HG03439 (cell line): Measurements from ENCODE around the gene ATRN.
"Not testable (repeated sequence)": the region's sequence is repeated elsewhere in the genome, so short reads cannot be mapped to it uniquely, and the experiment has no call there.

Experiments
- ATAC-seq: cut with Tn5 transposase; IDR thresholded peaks from one replicate; pipeline ENCODE4 v1.9.1; 2021; ENCODE audit warnings: mild to moderate bottlenecking, moderate library complexity; ENCODE audit not compliant: unreplicated experiment

Gene ATRN

GRCh38 chr20:3560578-3560977 is 89.8 kb downstream of the ATRN start:
- ATAC-seq, result no peak

- ATAC-seq, result no peak
These were observed 92.3 kb downstream of the ATRN start for GRCh38 chr20:3563133-3563532.

- no peak for ATAC-seq
These were observed 92.8 kb downstream of the ATRN start for GRCh38 chr20:3563548-3564177.

GRCh38 chr20:3565851-3566250 is 95.0 kb downstream of the ATRN start:
- ATAC-seq, result no peak

- no peak for ATAC-seq
These were observed 101.3 kb downstream of the ATRN start for GRCh38 chr20:3572151-3572550.

GRCh38 chr20:3576363-3576762 is 105.5 kb downstream of the ATRN start:
- ATAC-seq, result no peak

GRCh38 chr20:3577366-3577765 is 106.5 kb downstream of the ATRN start:
- no peak for ATAC-seq

GRCh38 chr20:3580412-3580811 is 109.6 kb downstream of the ATRN start:
- ATAC-seq, result no peak

GRCh38 chr20:3583765-3584164 is 112.9 kb downstream of the ATRN start:
- no peak for ATAC-seq

- ATAC-seq, result no peak
These were observed 115.3 kb downstream of the ATRN start for GRCh38 chr20:3586093-3586492.

- ATAC-seq, result no peak
These were observed 119.3 kb downstream of the ATRN start for GRCh38 chr20:3590164-3590563.

GRCh38 chr20:3592931-3593330 is 122.1 kb downstream of the ATRN start:
- no peak for ATAC-seq

GRCh38 chr20:3595541-3595940 is 124.7 kb downstream of the ATRN start:
- no peak for ATAC-seq

- no peak for ATAC-seq
These were observed 132.3 kb downstream of the ATRN start for GRCh38 chr20:3603108-3603507.

- not testable (repeated sequence) for ATAC-seq
These were observed 134.6 kb downstream of the ATRN start for GRCh38 chr20:3605386-3605886.

- ATAC-seq, result no peak
These were observed 135.2 kb downstream of the ATRN start for GRCh38 chr20:3606021-3606420.

GRCh38 chr20:3611901-3612300 is 141.1 kb downstream of the ATRN start:
- ATAC-seq, result no peak

GRCh38 chr20:3612795-3613572 is 142.2 kb downstream of the ATRN start:
- ATAC-seq, result no peak

- ATAC-seq, result no peak
These were observed 143.1 kb downstream of the ATRN start for GRCh38 chr20:3613821-3614440.

- no peak for ATAC-seq
These were observed 143.6 kb downstream of the ATRN start for GRCh38 chr20:3614466-3614865.

GRCh38 chr20:3615171-3615840 is 144.5 kb downstream of the ATRN start:
- not testable (repeated sequence) for ATAC-seq
